Spleen (tissue), 7 donors: Measurements from ENCODE around the gene CD53.

Experiments
- CTCF ChIP-seq, 11 experiments: fragments of 200-600 bp in 7 of 11; fragments of 450-650 bp in 4 of 11; sonication (generic) in 4 of 11; IDR thresholded peaks in 8 of 11; conservative IDR thresholded peaks in 3 of 11; 1 replicate in 7 of 11; 2 replicates in 4 of 11; pipeline versions ENCODE4 v1.4.0 to v1.8.0; 2016 to 2021; ENCODE audit warnings: antibody characterized with exemption in 11 of 11, inconsistent platforms in 4 of 11, mild to moderate bottlenecking in 1 of 11
- POLR2A ChIP-seq, 3 donors: fragments of 450-650 bp; IDR thresholded peaks; one replicate each; pipeline ENCODE4 v1.5.1; 2017; ENCODE audit warnings: antibody characterized with exemption in 3 of 3, mild to moderate bottlenecking in 1 of 3
- donor health status: DM: no; HTN: no; CAD: no; lungs with moderate emphysema.
- donor health status: DM: no; HTN: no; CAD: no.
- donor health status: DM: no; HTN: no; CAD: no.

- TF ChIP-seq CTCF (IDR thresholded peaks at IDR 0.05 in 8 of 11, conservative IDR thresholded peaks at IDR 0.05 in 3 of 11): no peak
- TF ChIP-seq POLR2A (IDR thresholded peaks at IDR 0.05): no peak
These were observed 8.7 kb upstream of the CD53 start for GRCh38 chr1:110864287-110864686.
